GM19372 (cell line): Measurements from ENCODE around the gene FOXE3.

Experiments
- ATAC-seq: cut with Tn5 transposase; IDR thresholded peaks from one replicate; pipeline ENCODE4 v1.9.1; 2021; ENCODE audit warnings: mild to moderate bottlenecking, low read depth, moderate library complexity; ENCODE audit not compliant: unreplicated experiment

Gene FOXE3

DNA sequence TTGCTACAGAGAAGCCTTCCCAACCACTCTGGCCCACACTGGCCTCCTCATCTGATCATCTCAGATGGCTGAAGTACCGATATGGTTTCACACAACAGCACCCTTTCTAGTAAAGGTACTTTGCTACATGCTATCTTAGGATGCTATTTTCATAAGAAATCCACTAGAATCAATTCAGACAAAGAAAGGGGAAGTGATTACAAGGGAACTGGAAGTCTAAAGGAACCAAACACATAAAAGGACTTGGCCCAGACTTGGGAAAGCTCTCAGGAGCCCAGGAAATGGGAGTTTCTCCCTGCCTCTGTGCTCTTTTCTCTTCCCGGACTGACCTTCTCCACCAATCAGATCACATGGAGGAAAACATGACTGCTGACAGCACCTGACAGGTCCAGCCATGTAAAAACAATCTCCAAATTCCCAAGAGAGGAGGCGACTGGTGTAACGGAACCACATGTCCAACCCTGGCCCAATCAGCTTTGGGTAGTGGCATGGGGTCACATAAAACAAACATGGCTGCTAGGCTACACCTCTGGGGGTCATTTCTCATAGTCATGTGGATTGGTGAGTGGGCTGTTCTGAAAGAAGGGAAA, 12.7 kb upstream of the FOXE3 start:
- no peak for ATAC-seq

DNA sequence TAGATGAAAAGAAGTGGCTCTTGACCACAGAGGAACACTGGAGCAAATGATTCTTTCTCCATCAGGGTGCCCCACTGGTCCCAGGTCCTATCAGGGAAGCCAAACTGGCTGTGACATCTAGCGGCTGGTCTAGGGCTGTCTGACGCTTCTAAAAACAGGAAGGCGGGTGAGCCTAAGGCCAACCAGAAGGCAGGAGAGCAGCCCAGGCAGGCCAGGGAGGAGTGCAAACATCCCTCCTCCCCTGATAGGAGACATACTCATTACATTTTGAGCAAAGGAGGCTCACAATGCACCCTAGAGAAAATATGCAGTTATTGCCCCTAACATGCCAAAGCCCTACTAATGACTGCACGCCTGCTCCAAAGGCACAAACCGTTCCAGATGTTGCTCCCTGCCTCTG, 10.4 kb upstream of the FOXE3 start:
- no peak for ATAC-seq

DNA sequence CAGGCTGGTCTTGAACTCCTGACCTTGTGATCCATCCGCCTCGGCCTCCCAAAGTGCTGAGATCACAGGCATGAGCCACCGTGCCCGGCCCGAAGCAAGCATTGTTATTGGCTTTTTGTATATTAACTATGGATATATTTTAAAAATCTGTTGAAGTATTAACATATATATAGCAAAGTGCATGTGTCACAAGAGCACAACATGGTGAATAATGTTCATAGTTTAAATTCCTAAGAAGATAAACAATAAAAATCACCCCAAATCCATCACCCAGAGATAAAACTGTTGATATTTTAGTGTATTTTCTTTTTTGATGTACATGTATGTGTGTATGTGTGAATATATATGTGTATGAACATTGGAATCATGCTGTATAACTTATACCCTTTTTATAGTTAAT, 9.1 kb upstream of the FOXE3 start:
- no peak for ATAC-seq

DNA sequence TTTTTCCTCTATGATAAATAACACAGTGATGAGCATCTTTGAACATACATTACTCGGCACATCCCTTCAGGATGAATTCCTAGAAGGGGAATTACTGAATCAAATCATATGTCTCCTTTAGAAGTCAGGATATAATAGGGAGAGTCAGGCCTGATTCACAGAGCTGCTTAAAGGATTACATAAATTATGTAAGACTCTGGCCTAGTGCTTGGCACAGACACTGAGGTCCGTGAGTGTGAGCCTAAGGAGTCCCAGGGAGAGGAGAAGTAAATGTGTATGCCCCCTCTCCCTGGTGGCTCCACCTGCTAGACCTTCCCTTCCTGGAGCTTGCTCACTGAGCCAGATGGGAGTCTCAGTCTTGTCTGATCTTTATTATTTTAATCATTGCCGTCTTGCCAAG, 8.6 kb upstream of the FOXE3 start:
- no peak for ATAC-seq

DNA sequence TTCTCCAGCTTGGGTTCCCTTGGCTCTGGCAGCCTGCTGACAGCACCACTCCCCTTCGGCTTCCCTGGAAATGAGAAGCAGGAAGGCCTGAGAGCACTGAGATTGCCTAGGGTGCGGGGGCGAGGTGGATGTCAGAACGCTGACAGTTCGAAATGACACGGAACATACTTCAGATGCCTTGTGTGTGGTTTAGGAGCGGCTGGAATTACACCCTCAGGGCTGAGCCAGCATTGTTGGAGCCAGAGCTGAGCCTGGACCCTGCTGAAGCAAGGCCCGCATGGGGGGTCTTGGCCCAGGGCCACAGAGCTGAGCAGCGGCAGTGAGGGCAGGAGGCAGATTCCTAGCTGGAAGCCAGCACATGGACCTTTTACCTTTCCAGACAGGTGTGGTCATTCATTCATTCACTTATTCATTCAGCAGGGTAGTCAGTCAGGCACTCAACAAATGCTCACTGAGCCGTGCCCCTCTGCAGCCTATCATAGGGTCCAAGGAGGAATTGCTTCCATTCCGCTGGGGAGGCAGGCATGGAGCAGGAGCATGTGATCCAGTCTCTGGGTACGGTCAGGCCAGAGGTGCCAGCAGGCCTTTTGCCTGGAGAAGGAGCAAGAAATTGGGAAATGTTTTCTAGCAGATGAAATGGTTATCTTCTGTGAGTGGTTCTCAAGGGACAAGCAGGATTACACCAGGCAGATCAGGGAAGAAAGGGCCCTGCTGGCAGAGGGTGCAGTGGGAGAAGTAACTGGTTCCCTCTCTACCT, 6.6 kb upstream of the FOXE3 start:
- no peak for ATAC-seq

DNA sequence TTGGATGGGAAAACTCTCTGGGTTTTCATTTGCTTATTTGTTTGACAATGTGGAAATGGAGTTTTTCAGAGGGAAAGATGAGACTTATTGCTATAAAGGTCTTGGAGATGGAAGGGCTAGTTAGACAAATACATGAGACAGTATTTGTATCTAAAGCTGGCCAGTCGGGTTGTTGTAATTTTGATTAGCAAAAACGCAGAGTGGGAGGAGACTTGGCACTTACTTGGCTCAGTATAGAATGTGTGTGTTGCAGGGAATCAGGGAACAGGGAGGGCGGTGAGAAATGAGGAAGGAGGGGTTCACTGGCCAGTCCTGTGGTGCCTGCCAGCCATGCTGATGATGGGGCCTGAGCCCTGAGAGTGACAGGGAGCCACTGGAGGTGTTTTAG, 6.0 kb upstream of the FOXE3 start:
- no peak for ATAC-seq

DNA sequence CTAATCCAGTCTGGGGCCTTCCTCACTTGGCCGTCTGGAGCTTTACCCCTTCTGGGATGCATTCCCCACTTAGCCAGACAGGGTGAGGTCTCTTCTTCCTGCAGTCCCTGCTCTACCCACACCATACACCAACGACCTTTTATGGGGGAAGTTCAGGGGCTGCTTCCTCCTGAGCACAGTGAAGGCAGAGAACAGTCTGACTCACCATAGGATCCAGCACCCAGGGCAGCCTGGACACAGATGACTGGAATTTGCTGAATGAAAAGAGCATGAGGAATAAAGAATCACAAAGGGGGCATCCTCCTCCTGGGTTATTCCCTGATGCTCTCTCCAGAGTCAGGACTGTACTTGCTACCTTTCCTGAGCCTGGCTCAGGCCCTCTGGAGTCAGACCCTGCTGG, 4.6 kb upstream of the FOXE3 start:
- ATAC-seq, result no peak

DNA sequence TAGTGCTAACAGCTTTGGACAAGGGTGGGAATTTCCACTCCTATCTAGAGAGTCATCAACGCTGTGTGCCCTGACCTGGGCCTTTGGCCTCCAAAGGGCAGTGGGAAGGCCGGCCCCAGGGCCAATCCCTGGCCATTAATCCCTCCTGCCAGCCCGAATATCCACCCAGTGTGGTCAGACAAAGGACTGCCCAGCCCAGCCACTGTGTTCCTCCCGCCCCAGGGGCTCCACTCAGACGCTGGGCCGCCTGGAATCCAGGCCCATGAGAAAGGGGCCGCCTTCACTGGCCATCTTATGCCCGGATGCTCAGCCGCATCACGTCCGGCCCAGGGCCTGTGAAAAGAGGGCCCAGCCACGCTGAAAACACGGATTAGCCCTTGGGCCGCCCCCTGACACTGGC, 3.6 kb upstream of the FOXE3 start:
- no peak for ATAC-seq

DNA sequence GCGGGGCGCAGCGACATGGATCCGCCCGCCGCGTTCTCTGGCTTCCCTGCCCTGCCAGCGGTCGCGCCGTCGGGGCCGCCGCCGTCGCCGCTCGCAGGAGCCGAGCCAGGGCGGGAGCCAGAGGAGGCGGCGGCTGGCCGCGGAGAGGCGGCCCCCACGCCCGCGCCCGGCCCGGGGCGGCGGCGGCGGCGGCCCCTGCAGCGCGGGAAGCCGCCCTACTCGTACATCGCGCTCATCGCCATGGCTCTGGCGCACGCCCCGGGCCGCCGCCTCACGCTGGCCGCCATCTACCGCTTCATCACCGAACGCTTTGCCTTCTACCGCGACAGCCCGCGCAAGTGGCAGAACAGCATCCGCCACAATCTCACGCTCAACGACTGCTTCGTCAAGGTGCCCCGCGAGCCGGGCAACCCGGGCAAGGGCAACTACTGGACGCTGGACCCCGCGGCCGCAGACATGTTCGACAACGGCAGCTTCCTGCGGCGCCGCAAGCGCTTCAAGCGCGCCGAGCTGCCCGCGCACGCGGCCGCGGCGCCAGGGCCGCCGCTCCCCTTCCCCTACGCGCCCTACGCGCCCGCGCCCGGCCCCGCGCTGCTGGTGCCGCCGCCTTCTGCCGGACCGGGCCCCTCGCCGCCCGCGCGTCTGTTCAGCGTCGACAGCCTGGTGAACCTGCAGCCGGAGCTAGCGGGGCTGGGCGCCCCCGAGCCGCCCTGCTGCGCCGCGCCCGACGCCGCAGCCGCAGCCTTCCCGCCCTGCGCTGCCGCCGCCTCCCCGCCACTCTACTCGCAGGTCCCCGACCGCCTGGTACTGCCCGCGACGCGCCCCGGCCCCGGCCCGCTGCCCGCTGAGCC, 459 bp downstream of the FOXE3 start:
- no peak for ATAC-seq

DNA sequence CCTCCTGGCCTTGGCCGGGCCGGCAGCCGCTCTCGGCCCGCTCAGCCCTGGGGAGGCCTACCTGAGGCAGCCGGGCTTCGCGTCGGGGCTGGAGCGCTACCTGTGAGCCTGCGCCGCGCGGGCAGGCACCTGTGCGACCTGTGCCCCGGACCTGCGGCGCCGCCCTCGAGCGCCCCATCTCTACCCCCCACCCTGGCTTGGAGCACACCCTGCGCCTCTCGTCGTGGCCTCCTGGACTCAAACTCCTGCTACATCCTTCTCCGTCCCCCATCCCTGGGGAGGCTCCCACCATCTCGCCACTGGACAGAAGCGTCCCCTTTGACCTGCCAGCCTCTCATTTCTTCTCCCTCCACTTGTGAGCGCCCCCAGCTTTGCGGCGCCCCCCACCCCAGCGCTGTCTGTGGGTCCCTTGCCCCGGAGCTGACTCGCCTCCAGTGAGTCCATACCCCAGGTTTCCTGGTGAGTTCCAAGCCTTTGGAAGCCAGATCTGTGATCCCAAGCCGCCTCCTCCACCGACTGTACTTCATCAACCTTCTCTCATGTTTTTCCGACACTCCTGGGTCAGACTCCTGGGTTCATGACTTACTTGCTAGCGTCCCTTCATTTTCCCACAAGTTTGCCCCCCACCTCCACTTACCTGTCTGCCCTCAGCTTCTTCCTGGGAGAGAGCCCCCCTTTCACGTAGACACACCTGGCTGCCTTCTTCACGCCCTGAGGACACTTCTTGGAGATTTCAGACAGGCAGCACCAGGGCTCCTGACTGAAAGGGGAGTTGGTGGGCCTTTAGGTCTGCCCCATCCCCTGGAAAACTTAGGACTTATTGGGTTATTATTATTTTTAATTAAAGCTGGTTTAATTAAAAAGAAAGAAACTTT, 1.3 kb downstream of the FOXE3 start:
- no peak for ATAC-seq

DNA sequence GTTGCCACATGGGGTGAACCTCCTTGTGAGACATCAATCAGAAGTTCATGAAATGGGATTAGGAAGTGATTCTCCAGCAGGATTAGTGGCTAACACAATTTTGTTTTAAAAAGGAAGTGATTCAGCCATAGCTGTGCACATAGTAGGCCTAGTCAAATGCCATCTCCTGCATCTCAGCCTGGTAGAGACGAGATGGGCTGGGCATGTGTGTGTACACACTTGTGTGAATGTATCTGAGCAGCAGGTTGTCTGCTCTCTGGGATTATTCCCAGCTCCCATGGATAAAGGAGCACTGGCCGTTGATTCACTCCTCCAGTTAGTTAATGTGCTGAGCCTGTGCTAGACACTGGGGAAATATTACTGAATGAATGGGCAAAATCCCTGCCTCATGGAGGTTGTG, 2.0 kb downstream of the FOXE3 start:
- ATAC-seq, result no peak

DNA sequence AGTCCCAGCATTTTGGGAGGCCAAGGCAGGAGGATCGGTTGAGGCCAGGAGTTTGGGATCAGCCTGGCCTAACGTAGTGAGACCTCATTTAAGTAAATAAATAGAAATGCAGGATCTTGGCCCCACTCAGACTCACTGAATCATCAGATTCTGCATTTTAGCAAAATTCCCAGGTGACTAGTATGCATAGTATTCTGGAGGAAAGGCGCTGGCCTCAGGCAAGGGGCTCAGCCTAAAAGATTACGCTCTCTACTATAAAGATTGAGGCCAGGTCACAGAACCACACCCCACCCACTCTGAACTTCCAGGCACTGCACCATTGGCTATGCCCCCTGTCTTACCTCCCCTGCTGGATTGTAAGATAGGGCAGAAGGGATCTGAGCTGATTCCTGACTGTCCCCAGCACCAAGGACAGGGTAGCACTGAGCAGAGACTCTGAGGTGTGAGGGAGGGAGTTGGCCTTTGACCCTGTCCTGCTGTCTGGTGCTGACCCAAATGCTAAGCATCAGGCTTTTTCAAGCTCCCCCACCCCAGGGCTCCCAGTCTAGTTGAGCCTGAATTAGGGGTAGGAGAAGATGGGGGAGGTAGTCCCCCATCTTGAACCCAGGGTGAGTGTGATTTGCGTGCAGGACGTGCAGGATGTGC, 2.7 kb downstream of the FOXE3 start:
- ATAC-seq, result no peak

DNA sequence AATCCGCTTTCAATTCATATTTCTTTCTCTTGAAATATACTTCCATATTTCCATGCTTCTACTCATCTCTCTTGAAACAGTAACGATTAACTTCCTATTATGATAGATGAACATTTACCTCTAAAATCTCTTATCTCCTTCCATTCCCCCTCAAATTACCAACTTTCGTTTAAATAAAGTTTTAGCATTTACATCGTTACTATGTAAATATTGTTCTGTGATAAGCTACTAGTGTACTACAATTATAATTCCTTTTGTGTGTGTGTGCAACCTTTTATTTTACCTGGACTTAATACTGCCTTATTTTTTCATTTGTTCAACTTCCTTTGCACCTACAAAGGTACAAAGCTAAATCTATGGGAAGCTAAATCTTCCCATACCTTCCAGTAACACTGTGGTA, 4.5 kb downstream of the FOXE3 start:
- ATAC-seq, result no peak

DNA sequence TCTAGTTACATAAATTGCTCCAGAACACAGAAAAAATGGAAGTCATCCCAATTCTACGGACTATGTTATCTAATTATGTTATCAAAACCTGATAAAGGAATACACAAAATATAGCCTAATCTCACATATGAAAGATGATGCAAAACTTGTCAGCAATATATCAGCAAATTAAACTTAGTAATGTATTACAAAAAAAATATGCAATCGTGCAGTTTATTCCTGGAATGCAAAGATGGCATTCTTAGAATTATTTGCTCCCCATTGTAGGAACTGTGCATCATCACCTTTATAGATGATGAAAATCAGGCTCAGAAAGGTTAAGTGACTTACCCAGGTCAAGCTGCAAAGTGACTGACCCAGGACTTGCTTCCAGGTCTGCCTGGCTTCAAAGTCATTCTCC, 7.8 kb downstream of the FOXE3 start:
- ATAC-seq, result no peak

DNA sequence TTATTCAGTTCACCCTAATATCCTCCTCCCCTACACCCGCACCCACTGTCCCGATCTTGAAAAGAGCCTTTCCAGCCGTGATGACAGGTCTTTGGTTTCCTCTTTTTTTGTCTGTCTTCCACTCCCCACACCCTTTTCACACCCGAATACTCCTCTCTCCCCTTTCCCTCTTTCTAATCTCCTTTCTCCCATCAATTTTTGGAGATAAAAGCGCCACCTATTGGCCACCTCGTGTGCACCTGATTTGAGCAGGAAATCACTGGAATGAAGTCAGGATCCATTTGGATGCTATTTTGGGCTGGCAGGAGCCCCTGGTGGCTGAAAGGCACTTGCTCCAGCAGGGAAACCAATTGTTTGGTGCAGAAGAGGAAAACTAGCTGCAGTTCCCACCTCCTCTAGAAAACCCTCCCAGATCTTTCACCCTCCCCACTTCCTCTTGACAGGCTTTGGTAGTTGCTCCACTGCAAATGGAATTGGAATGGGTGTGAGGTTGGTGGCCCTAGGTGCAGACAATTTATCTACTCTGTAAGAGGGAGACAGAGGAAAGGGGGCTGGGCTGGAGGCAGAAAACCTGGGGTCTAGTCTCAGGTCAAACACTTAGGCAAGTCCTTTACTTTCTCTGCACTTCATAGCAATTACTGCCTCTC, 8.4 kb downstream of the FOXE3 start:
- no peak for ATAC-seq

DNA sequence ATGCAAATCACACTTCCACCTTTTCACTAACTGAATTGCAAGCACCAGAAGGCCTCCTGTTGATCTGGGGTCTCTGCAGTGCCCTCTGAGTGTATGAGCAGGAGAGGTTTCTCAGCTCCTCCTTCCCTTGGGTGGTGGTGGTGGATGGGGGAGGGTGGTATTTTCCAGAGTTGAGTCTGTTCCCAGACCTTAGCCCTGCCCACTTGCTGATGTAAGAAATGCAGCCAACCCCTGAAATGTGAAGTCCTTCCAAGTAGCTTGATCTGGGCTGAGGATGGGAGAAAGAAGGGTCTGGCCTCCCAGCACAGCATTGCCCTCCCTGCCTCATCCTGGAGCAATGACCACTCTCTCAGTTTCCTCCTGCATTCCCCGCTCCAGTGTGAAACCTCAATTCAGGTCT, 15.4 kb downstream of the FOXE3 start:
- no peak for ATAC-seq

DNA sequence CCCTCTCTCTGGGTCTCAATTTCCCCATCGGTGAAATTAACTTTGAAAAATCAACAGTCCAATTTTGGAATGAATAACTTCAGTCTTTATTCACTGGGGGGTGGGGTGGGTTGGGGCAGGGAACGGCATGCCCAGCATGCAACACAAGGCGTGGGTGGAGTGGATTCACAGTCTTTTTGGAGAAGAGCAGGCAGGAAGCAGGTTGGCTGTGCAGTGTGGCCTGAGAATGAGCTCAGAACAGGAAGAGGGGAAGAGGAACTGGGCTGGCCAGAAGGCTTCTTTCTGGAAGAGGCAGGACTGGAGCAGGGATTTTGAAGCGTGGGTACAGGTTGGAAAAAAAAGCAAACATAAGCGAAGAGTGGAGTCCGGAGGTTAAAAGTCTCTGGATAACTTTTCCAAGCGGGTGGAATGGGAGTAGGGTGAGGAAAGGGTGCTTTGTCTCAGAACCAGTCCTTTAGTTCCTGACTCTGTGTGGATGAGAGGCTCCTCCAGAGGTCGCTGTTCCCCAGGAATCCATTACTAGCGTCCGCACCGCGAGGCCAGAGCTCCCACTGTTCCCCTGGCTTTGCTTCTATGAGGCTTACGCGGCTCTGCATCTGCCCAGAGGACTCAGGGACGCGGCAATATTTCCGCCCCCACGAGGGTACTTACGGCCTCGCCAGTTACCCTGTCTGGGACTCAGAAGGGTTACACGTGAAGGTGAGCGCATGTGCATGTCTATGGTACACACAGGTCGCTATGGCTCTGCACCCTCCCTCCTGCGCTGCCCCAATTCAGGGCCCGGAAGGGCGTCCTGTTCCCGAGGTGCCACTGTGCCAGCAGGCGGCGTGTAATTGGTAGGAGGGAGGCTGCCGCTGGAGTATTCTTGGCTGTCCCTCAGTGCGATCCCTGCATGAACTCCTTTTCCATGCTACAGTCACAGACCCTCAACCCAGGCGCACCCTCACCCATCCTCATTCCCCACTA, 16.3 kb downstream of the FOXE3 start:
- no peak for ATAC-seq

DNA sequence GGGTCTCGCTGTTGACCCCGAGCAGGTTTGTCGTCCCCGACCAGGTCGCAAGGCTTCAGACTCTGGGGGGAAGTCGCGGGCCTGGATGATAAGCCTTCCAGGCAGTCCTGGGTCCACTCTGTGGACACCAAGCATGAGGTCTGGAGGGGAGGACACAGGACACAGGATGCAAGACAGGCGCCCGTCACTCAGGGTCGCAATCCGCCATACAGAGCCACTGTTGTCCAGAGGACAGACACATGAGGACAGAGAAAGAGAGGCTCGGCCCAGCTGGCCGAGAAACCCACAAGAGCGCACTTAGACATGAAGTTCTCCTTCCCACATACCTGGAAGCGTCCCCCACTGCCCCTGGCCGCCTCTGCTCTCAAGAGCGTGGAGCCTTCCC, 16.9 kb downstream of the FOXE3 start:
- ATAC-seq, result no peak
